Rectal smooth muscle tissue (tissue), 1 donor: ENCODE data around the gene TBC1D2B.
"Not testable (repeated sequence)": the region's sequence is repeated elsewhere in the genome, so short reads cannot be mapped to it uniquely, and the experiment has no call there.

ENCODE experiments used
- H3K27ac ChIP-seq: one replicate; pipeline ENCODE4 v1.7.0; 2013; ENCODE audit warnings: low read depth, low read length, inconsistent platforms
- H3K27me3 ChIP-seq: one replicate; pipeline ENCODE4 v1.7.0; 2013; ENCODE audit warnings: low read length; ENCODE audit not compliant: control insufficient read depth, insufficient read depth
- H3K36me3 ChIP-seq: one replicate; pipeline ENCODE4 v1.7.0; 2013; ENCODE audit warnings: low read length; ENCODE audit not compliant: control insufficient read depth, insufficient read depth
- H3K4me1 ChIP-seq: one replicate; pipeline ENCODE4 v1.7.0; 2013; ENCODE audit warnings: low read length; ENCODE audit not compliant: control insufficient read depth, insufficient read depth
- H3K4me3 ChIP-seq: one replicate; pipeline ENCODE4 v1.7.0; 2013; ENCODE audit warnings: low read length
- H3K9ac ChIP-seq: one replicate; pipeline ENCODE4 v1.7.0; 2013; ENCODE audit warnings: low read length

Gene TBC1D2B

DNA sequence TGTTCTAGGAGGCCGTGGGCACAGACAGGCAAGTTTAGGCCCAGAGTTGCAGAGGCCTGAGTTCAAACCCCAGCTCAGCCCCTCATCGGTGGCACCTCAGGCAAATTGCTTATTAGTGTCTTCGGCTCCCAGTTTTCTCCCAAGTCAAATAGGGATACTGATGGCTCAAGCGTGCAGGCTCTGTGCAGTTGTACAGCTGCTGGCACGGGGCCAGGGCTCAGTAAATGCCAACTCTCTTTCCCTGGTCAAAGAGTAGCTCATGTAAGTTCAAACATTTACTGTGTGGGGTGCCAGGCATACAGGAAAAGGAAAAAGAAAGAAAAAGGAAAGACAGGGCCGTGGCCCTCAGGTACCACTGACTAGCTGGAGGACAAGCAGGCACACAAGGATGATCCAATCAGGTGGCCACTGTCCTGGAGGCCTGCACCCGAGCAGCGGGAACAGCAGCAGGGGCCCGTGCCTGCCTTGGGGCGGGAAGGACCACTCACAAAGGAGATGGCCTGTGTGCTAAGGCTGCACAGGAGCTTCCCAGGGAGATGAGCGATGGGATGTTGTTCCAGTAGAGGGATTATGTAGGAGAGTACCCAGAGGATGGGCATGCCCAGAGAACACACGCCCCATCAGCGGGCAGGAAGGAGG lies 70.8 kb downstream of the TBC1D2B start:
- Histone ChIP-seq H3K4me3 (no peak overlapping the region), H3K27ac (no peak overlapping the region), H3K9ac (no peak overlapping the region), H3K4me1 (peaks cover 40% of the 10 kb centered on the region), H3K27me3 (no peaks in the 10 kb centered on the region), H3K36me3 (peaks cover 12% of the 10 kb centered on the region)

DNA sequence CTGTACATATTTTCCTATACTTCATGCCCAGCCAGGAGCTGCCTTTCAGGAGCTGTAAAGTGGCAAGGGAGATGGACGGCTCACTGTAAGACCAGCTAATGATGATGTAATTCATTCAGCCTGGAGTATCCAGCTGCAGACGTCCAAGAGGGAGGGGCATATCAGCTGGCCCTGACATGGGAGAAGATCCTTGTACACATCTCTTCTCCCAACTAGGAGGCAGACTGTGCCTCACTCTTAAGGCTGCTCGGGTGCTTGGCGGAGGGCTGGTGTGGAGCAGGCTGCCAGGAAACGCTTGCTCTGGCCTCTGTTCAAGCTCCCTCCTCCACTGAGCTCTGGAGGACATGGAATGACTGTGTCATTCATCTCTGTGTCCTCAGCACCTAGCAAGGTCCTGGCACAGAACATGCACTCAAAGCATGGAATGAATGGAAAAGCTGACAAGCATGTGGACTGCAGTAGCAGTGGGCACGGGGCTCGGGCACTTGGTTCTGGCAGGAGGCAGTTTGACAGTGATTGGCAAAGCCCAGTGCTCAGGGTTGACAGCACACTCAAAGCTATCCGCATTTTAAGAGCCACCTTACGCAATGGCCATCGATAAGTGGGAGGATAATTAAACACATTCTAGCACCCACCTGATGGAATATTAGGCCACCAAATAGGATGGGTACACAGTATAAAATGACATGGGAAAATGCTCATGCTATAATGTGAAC lies 72.4 kb downstream of the TBC1D2B start:
- peak overlapping the region; percentile 76 for H3K27ac ChIP-seq
- peaks cover 40% of the 10 kb centered on the region for H3K4me1 ChIP-seq
- H3K36me3 ChIP-seq: peaks cover 18% of the 10 kb centered on the region
- H3K27me3 ChIP-seq: no peaks in the 10 kb centered on the region
- H3K9ac ChIP-seq: no peak overlapping the region
- no peak overlapping the region for H3K4me3 ChIP-seq

DNA sequence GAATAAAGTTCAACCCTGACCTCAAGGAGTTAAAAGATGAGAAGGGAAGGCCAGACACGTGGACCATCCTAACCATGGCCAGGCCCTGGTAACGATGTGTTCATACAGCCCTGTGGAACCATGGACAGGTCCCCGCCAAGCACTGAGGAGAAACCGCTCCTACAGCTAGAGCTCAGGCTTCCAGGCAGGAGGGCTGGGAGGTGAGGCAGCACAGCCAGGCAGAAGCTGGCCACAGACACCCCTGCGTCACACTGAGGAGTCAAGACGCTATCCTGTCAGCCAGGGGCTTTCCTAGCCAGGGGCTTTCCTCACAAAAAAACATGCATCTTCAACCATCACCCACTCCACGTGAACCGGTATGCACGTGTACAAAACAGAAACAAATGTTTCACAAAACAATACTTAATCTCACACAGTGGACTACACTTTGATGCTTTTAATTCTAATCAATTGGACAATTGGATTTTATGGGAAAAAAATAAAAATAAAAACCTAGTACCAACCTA lies 73.2 kb downstream of the TBC1D2B start:
- Histone ChIP-seq H3K36me3 (peaks cover 18% of the 10 kb centered on the region), H3K27me3 (no peaks in the 10 kb centered on the region), H3K4me1 (peaks cover 40% of the 10 kb centered on the region), H3K27ac (peak overlapping the region; percentile 76), H3K9ac (no peak overlapping the region), H3K4me3 (no peak overlapping the region)

DNA sequence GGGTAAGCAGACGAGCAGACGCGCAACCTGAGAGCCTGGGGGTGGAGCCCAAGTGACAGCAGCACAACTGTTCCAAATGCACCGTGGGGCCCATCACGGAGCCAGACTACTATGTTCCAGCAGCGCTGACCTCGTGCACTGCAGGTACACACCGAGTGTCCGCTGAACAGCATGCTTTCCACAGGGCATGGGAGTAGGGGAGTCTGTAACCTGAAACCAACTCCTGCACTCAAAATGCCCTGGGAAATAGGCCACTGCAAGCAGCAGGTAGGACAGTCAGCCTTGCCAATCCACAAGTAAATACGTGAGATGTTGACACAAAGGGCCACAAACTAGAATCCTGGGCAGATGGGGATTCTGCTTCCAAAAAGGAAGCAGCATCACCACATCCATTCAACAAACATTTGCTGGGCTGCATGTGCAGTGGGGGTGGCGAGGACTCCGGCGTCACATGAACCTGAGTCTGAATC lies 73.9 kb downstream of the TBC1D2B start:
- H3K9ac ChIP-seq: no peak overlapping the region
- H3K27me3 ChIP-seq: no peaks in the 10 kb centered on the region
- peaks cover 18% of the 10 kb centered on the region for H3K36me3 ChIP-seq
- peaks cover 39% of the 10 kb centered on the region for H3K4me1 ChIP-seq
- no peak overlapping the region for H3K4me3 ChIP-seq
- no peak overlapping the region for H3K27ac ChIP-seq

- H3K27ac ChIP-seq: no peak overlapping the region
- H3K36me3 ChIP-seq: peaks cover 22% of the 10 kb centered on the region
Measured at GRCh38 chr15:78002996-78003395, 74.5 kb downstream of the TBC1D2B start.

GRCh38 chr15:78001656-78002055 lies 75.9 kb downstream of the TBC1D2B start:
- H3K36me3 ChIP-seq: peaks cover 28% of the 10 kb centered on the region
- peaks cover 21% of the 10 kb centered on the region for H3K4me1 ChIP-seq
- H3K4me3 ChIP-seq: no peak overlapping the region
- H3K27me3 ChIP-seq: no peaks in the 10 kb centered on the region
- no peak overlapping the region for H3K27ac ChIP-seq
- H3K9ac ChIP-seq: no peak overlapping the region

More at GRCh38 chr15:78002996-78003395, 74.5 kb downstream of the TBC1D2B start:
- peaks cover 33% of the 10 kb centered on the region for H3K4me1 ChIP-seq
- no peak overlapping the region for H3K9ac ChIP-seq
- H3K27me3 ChIP-seq: no peaks in the 10 kb centered on the region
- H3K4me3 ChIP-seq: no peak overlapping the region

DNA sequence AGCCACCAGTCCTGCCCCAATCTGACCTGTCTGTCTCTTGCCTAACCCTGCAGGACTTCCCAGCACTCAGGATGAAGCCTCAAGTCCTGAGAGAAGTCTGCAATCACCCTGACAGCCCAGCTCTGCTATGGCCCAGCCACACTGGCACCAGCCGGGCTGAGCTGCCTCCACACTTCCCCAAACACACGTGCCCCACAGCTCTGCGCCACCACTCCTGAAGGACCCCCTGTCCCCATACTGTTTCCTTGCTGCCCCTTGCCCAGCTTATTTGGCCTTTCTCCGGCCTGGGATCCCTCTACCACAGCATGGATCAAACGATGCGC lies 76.6 kb downstream of the TBC1D2B start:
- no peaks in the 10 kb centered on the region for H3K27me3 ChIP-seq
- peaks cover 16% of the 10 kb centered on the region for H3K4me1 ChIP-seq
- no peak overlapping the region for H3K4me3 ChIP-seq
- no peak overlapping the region for H3K9ac ChIP-seq
- peaks cover 28% of the 10 kb centered on the region for H3K36me3 ChIP-seq
- no peak overlapping the region for H3K27ac ChIP-seq

DNA sequence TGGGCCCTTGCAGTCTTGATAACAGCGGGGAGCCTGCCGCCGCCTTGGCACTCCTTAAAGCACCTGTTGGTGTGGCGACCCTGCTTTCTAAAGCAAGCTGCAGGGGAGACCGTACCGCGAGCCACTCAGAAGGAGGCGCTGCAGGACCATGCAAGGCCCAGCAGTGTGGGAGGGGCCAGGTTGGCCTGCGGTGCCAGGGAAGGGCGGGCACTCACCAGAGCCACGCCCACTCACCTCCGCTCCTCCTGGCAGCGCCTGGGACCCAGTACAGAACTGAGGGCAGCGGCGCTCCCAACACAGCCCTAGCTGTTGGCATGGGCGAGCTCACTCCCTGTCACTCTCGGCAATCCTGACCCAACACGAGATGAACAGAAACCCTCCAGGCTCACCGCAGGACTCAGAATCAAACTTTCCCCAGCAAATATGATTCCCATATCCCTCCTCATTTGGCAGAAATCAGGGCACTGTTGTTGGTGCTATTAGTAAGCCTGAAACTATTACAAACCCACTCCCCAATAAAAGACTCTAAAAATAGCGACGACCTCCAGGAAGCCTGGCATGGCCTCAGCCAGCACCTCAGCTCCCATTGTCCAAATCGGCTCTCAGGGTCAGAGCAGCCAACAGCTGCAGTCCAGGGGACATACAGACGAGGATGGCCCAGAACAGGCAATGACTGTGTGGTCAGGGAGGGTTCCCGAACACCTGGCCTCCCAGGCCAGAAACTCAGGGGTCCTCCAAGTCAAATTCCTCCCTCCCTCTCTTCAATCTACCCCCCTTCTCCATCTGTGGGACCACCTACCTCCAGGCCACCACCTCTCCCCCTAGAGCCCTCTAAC lies 77.2 kb downstream of the TBC1D2B start:
- Histone ChIP-seq H3K27ac (no peak overlapping the region), H3K4me1 (peaks cover 15% of the 10 kb centered on the region), H3K36me3 (peaks cover 28% of the 10 kb centered on the region), H3K4me3 (no peak overlapping the region), H3K9ac (no peak overlapping the region), H3K27me3 (no peaks in the 10 kb centered on the region)

DNA sequence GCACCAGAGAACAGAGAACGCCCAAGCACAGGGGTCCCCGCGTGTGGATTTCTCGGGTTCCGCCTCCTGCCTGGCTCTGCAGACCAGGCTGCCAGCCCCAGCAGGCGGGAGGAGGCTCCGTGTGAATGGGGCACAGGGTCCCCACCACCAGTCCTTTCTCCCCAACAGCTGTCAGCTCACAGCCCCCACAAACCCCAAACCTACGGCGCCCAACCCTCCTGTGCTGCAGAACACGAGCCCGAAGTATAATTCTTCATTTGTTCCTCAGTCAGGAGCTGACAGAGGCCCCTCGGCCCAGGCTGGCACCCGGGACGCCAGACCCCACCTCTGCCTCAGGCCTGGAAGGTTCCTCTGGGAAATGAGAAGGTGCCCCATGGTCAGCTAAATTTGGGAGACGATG lies 78.0 kb downstream of the TBC1D2B start:
- H3K36me3 ChIP-seq: peaks cover 28% of the 10 kb centered on the region
- H3K27ac ChIP-seq: no peak overlapping the region
- no peak overlapping the region for H3K9ac ChIP-seq
- H3K27me3 ChIP-seq: no peaks in the 10 kb centered on the region
- H3K4me1 ChIP-seq: peaks cover 6% of the 10 kb centered on the region
- no peak overlapping the region for H3K4me3 ChIP-seq

DNA sequence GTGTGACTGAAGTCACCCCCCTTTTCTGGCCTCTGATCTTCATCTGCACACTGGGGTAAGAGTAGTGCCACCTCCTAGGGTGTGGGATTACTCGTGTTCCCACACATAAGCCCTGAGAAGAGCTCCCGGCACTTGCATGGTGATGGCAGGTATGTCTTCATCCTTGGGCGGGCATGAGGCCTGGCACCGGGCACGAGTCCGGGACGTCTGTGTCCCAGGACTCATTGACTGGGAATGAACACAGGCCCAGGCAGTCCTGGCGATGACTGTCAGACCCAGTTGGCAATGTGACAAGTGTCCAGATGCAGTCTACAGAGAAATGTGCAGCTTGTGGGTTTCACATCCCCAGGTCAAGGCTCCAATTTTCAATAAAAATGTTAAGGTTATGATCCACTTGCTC lies 78.9 kb downstream of the TBC1D2B start:
- Histone ChIP-seq H3K9ac (no peak overlapping the region), H3K4me3 (no peak overlapping the region), H3K4me1 (peaks cover 5% of the 10 kb centered on the region), H3K27me3 (no peaks in the 10 kb centered on the region), H3K36me3 (peaks cover 28% of the 10 kb centered on the region), H3K27ac (no peak overlapping the region)

DNA sequence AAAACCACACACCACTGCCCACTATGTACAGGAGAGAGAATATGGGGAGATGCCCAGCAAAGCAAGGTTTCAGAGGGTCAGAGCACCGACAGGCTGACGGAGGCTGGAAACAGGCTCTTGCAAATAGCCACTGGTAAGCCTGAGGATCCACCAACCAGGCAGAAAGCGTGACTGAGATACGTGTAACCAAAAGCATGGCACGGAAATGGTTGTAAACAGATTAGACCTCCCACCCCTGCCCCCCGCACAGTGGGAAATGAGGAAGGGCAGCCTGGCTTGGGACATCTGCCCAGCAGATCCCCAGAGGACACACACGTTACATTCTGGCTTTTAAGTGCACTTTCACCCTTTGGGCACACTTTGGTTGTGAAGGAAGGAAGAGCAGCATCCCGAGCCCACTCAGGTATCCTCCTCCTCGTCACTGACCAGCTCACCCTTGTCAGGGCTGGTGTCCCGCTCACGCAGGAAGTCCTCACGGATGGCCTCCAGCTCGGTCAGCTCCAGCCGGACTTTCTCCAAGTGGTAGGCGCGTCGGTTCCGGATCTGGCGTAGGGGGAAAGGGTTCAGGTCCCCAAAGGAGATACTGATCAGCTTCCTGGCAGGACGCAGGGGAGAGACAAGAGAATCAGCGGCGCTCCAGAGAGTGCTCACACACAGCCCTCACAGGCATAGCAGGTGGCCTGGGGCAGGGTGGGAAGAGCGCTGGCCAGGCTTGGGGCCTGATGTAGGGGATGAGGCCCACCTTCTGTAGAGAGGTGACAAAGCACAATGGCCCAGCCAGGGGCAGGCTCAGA lies 79.6 kb downstream of the TBC1D2B start:
- H3K9ac ChIP-seq, H3K4me3 ChIP-seq, H3K27ac ChIP-seq, H3K27me3 ChIP-seq, H3K4me1 ChIP-seq: not testable (repeated sequence)
- H3K36me3 ChIP-seq: peaks cover 23% of the 10 kb centered on the region

- Histone ChIP-seq H3K36me3 (peaks cover 19% of the 10 kb centered on the region), H3K4me1 (peaks cover 11% of the 10 kb centered on the region)
- not testable (repeated sequence) for H3K9ac ChIP-seq, H3K27me3 ChIP-seq, H3K4me3 ChIP-seq, H3K27ac ChIP-seq
Measured at GRCh38 chr15:77997221-77997620, 80.3 kb downstream of the TBC1D2B start.
